GM18909 (cell line): ENCODE measurements around the gene C1orf35.

ENCODE experiments used
- ATAC-seq: cut with Tn5 transposase; IDR thresholded peaks from one replicate; pipeline ENCODE4 v1.9.1; 2021; ENCODE audit warnings: mild to moderate bottlenecking; ENCODE audit not compliant: unreplicated experiment, poor library complexity

C1orf35 gene

GRCh38 chr1:228096416-228097332, 6.5 kb downstream of the C1orf35 start:
- ATAC-seq, result no peak

GRCh38 chr1:228095938-228096337, 7.2 kb downstream of the C1orf35 start:
- ATAC-seq, result no peak

DNA sequence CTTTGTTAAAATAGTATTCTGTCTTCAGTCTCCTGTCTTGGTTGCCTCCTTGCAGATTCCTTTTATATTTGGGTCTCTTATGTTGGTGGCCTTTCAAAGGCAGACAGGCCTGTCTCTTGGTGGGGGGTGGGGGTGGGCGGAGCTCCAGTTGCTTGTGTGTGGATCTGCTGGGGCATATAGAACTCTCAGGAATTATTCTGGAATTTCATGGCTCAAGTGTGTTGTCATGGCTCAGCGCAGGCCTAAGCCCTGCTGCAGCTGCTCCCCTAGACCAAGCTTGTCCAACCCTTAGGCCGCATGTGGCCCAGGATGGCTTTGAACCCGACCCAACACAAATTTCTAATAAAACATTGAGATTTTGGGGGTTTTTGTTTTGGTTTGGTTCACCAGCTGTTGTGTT, 8.0 kb downstream of the C1orf35 start:
- no peak for ATAC-seq

DNA sequence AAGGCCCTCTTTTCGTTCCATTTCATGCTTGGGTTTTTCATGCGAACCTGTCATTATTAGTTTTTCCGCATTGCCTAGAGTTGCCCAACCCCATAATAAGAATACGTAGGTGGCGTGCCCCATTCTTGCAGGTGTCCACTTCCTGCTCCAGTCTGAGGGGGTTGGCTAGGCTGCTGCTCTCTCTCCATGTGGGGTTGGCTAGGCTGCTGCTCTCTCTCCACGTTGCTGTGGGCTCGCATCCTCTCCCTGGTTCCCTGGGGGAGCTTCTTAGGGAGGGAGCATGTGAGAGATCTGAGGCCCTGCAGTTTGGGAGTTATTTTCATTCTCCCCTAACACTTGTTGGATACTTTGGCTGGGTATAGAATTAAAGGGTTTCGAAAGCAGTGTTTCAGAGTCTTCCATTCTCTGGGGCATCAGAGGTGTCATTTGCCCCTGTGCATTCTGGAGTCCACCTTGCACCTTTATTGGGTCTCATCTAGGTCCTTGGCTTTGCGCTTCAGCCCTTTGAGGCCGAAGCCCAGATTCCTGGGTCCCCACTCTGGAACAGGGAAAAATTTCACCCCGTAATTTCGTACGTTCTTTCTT, 8.6 kb downstream of the C1orf35 start:
- ATAC-seq, result no peak

GRCh38 chr1:228093050-228093906, 9.8 kb downstream of the C1orf35 start:
- ATAC-seq, result no peak

- no peak for ATAC-seq
These were observed 10.6 kb downstream of the C1orf35 start for GRCh38 chr1:228092342-228093049.

- ATAC-seq, result no peak
These were observed 12.0 kb downstream of the C1orf35 start for GRCh38 chr1:228091084-228091483.

- ATAC-seq, result no peak
These were observed 12.5 kb downstream of the C1orf35 start for GRCh38 chr1:228090613-228091081.

- no peak for ATAC-seq
These were observed 13.4 kb downstream of the C1orf35 start for GRCh38 chr1:228089519-228090380.

GRCh38 chr1:228088586-228089498, 14.3 kb downstream of the C1orf35 start:
- no peak for ATAC-seq

GRCh38 chr1:228087771-228088251, 15.3 kb downstream of the C1orf35 start:
- ATAC-seq, result no peak

DNA sequence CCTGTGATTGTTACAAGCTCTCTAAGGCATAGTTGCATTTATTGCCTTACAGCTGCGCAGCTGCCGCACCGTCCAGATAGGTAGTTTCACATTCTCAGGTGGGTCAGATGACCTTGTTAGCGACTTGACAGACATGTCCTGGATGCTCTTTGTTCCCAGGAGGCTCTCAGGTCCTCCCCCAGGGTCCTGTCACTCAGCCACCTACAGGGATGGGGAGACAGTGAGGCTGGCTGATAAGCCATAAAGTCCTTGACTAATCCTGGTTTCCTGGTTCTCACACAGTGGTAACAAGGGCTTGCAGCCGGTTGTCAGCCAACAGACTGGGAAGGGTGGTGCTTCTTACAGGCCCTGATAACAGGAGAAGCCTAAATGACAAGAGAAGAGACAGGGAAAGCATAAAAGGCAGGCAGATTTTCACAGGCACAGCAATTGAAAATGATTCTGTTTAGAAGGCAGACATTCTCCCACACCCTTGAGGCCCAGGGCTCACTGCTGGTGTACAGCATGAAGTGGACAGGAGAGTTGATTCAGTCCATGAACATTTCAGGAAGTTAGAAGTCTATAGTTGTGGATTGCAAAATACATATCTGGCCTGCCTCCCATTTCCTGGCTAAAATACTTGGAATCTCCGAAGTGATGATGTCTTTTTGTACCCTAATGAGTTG, 17.7 kb downstream of the C1orf35 start:
- ATAC-seq, result no peak

- no peak for ATAC-seq
These were observed 18.3 kb downstream of the C1orf35 start for GRCh38 chr1:228084797-228085196.

DNA sequence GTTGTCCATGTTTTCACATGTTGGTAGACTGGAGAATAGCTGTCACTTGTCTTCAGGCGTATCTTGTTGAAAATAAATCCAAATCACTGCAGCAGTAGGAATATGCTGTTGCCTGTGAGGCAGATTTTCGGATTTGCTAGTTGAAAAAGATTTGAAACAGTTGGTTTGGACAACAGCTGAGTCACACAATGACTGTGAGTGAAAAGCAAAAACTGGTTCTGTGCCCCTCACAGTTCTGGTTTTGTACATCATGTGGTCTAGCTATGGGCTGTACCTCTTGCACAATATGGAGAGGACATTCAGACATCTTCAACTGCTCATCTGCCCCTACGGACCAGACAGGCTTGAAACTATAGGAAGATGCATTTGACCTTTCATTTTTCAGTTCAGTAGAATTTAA, 18.8 kb downstream of the C1orf35 start:
- no peak for ATAC-seq

DNA sequence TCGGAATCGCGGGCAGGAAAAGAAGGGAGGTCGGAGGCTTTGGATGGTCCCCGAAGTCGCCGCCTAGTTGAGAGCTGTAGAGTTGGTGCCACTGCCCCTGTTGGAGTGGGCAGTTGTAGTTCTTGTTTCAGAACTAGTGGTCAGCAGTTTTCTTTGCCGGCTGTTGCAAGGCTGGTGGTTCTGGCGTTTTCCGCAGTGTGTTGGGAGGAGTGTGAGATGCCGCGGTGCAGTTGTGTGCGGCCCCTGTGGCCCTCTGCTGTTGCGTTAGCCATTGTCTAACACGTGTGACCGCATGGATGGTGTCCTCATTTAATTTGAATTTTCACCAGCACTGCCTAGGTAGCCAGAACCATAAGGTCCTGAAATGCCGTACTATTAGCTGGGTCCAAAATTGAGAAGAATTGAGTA, 19.2 kb downstream of the C1orf35 start:
- ATAC-seq, result no peak

DNA sequence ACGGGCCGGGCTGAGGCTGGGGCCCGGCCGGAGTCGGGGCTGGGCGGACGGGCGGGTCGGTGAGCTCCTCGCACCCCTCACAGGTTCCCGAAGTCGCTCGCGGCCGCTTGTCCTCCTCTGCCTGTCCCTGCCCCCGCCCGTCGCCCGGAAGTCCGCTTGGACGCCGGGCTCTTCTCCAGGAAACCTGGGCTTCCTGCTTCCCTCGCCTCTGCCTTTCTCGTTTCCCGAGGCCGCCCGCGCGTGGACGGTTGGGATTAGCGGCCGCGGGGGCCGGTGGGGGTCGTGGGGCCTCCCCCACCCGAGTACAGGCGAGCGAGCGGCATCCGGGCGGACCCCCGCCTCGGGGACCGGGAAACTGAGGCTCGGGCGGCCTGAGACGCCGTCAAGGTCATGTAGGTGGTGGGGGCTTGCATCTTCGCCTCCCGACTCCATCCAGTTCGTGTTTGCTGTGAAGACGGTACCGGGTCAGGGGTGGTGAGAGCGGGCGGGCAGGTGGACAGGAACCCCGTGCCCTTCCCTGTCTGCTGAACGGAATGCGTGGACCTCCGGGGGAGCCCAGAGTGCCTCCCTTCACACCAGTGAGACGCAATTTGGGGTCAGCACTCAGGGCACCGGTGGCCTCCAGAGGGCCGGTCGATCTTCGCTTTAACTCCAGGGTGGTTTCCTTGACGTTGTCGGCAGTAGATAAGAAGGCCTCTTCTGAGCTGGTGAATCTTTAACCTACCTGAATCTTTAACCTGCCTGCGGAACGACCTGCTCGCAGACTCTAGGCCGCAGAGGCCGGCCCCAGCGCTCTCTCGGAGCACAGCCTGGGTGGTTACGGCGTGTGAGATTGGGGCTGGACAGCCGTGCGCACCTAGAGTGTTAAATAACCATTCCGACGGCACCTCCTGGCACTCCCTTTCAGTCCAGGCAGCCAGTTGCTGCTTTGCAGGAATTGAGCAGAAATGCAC, 19.9 kb downstream of the C1orf35 start:
- peak; percentile 23 for ATAC-seq
